ENCODE results near the gene WWTR1.
A peak's percentile ranks its signal among the peaks of the same experiment; 100 is the strongest.

WWTR1 gene

GRCh38 chr3:149654188-149654601, 3.6 kb downstream of the WWTR1 start:
- DNase-seq (ENCODE audit: low spot score) = no peak

- no peak for DNase-seq (ENCODE audit: low spot score)
Measured at GRCh38 chr3:149653564-149653963, 4.3 kb downstream of the WWTR1 start.

- no peak for DNase-seq (ENCODE audit: low spot score)
Measured at GRCh38 chr3:149653136-149653535, 4.7 kb downstream of the WWTR1 start.

DNA sequence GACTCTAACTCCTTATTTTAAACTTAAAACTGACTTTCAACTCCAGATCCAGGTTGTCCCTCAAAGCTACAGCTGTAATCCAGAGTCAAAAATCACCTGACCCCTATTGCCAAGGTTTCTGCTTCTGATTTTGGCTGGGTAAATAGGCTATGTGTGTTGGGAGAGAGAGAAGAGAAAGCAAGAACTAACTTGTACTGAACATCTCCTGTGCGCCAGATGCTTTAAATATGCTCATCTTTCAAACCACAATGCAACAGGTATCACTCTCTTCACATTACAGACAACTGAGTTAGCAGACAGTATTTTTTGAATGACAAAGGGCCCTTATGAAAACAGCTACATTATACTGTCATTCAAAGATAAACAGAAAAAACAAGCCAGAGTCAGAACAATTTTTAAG, 7.0 kb downstream of the WWTR1 start:
- no peak for DNase-seq (ENCODE audit: low spot score)

- DNase-seq (ENCODE audit: low spot score) = no peak
Measured at GRCh38 chr3:149648525-149648924, 9.3 kb downstream of the WWTR1 start.

DNA sequence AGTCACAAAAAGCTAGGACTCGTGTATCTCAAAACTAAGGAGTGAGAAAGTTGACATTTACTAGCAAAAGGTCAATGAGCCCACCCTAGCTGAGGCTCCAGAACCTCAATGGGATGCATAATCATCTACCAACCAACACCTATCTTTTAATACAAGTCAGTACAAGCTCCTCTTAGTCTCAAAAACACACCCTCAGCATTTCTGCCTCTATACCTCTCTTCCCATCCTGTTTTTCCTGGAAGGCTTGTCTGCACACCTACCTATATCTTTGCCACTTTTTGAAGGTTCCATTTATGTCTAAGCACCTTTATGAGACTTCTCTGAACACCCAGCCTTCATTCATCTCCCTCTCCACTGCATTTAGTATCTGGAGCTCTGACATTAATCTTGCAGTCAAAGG, 10.0 kb downstream of the WWTR1 start:
- DNase-seq (ENCODE audit: low spot score) = no peak

DNA sequence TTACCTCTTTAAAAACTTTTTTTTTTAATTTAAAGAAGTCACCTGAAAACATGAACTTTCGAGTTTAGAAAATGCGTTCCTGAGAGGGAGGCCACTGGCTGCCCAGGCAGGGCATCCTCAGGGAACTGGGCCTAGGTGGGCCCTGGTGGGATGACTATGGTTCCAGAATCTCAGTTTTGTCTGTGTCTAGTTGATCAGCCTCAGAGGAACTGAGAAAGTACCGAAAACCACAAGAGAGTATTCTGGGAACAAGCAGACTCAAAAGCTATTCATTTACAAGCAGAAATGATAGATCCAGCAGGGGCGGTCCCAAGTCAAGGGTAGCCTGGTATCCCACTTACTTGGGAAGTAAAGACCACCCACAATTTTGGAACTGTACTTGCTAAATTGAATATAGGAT, 10.5 kb downstream of the WWTR1 start:
- DNase-seq (ENCODE audit: low spot score) = no peak

GRCh38 chr3:149646181-149646766, 11.6 kb downstream of the WWTR1 start:
- DNase-seq (ENCODE audit: low spot score) = peak; percentile 61

DNA sequence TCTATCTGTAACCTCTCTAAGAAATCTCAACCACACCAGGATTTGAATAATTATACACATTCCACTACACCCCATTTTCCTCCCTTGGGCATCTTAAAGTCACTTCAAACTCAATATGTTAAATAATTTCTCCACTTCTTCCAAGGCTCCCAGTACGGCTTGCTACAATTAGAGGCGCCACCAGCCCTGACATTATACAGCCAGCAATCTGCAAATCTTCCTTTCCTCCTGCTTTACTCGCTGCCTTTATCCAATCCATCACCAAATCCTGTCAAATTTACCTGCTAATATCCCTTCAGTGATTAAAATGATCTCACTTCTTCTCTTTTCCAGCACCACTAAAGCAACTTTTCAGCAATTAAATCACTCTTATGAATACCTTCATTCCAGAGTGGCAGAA, 13.9 kb downstream of the WWTR1 start:
- DNase-seq (ENCODE audit: low spot score) = no peak

GRCh38 chr3:149643482-149643798, 14.4 kb downstream of the WWTR1 start:
- DNase-seq (ENCODE audit: low spot score) = no peak

DNA sequence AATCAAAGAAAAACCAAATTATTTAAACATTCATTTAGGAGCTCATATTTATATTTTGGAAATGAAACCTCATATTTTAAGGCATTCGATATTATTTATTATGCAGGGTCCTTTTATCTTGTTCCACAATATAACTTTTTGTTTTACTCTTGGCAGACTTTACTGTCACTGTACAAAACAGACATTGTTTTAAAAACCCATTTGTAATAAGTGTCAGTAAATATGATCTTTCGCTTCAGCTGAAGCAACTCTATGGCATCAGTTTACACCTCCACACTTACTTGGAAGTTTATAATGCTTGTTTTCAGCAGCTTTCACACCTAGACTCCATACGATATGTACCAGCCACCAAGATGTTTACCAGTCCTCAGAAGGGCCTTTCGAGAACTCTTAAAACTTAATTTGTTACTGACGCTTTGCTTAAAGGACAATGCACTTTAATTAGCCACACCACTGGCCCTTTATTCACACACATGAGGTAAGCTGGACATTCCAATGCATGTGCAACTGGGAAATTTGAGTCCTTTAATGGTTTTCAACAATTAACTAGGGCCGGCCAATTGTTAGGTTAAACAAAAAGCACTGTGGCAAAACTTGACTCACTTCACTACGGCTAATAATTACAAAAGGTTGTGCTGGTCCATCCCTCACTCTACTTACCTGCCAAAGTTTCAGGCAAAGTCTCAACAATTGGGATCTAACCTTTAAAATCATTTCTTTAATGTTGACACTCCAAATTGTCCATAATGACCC, 16.7 kb downstream of the WWTR1 start:
- DNase-seq (ENCODE audit: low spot score) = no peak

DNA sequence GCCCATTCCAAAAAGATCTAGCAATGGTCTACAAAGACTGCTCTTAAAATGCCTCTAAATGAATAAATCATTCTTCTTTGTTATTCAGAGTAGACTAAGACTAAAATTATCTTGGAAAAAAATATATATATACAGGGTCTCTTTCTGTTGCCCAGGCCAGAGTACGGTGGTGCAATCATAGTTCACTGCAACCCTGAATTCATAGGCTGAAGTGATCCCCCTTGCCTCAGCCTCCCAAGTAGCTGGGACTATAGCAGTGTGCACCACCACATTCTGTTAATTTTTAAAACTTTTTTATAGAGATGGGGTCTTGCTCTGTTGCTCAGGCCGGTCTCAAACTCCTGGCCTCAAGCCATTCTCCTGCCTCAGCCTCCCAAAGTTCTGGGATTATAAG, 18.7 kb downstream of the WWTR1 start:
- no peak for DNase-seq (ENCODE audit: low spot score)

DNA sequence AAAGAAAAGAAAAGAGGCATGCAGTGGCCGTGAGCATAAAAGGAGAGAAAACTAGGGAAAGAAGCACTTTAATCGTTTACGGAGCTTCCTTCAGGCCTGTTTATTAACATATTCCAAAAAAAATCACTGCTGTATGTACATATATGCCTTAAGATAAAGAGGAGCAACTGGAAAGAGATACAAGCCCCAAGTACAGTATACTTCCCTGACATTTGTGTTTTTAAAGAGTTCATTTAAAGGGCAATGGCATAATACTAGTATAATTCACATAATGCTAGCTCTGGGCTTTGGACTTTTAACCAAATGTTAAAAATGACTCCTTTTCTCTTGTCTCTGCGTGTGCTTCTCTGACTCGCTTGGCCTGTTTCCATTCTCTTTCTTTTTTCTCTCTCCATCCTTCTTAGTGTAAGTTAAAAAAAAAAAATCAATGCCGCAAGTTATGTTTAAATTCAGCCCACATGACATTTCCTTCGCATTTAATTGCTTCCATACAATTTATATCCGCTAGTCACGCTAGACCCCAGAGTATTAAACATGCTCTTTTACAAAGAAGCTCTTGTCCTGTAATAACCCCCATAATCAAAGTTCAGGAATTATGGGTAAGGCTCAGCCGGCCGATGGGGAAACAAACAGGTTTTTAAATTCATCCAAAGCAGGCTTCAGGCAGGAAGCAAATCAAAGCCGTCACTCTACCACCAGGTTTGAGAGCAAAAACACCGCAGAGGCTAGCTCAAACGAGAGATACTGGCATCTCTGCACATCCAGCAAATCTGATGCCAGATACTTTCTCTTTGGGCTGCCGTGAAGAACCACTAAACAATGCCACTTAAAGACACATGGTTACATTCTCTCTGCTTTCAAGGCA, 19.4 kb downstream of the WWTR1 start:
- DNase-seq (ENCODE audit: low spot score) = peak; percentile 21

DNA sequence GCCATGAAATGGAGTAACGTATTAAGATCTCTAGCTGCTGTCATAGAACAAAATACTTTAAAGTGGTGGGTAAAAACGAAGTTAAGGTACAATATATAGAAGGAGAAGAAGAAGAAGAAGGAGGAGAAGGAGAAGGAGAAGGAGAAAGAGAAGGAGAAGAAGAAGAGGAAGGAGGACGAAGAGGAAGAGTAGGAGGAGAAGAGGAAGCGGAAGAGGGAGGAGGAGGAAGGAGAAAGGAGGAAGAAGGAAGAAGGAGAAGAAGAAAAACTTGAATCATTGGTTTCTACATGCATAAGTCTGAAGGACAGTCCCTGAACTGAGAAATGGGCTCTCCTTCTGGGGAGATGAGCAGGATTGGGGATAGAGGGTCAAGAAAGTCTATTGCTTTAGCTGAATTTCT, 22.4 kb downstream of the WWTR1 start:
- DNase-seq (ENCODE audit: low spot score) = no peak

GRCh38 chr3:149634573-149634972, 23.3 kb downstream of the WWTR1 start:
- DNase-seq (ENCODE audit: low spot score) = no peak

DNA sequence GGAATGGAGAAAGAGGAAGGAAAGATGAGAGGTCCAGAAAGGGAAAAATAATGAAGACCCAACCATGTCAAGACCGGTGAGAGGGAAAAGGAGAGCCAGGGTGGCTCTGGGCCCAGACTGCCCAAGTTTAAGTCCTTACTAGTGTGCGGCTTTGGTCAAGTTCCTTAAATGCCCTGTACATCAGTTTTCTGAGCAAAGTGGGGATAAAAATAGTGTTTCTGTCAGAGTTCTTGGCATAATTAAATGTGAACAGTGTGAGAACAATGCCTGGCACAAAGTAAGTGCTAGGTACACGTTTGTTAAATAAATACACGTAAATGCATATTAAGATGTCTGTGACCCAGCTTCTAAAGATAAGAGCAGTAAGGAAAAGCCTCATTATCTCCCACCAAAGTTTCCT, 23.8 kb downstream of the WWTR1 start:
- no peak for DNase-seq (ENCODE audit: low spot score)

GRCh38 chr3:149632225-149632624, 25.6 kb downstream of the WWTR1 start:
- DNase-seq (ENCODE audit: low spot score) = no peak

GRCh38 chr3:149630806-149631205, 27.0 kb downstream of the WWTR1 start:
- DNase-seq (ENCODE audit: low spot score) = no peak

GRCh38 chr3:149628957-149629670, 28.7 kb downstream of the WWTR1 start:
- DNase-seq (ENCODE audit: low spot score) = no peak

- no peak for DNase-seq (ENCODE audit: low spot score)
Measured at GRCh38 chr3:149626671-149627070, 31.2 kb downstream of the WWTR1 start.

DNA sequence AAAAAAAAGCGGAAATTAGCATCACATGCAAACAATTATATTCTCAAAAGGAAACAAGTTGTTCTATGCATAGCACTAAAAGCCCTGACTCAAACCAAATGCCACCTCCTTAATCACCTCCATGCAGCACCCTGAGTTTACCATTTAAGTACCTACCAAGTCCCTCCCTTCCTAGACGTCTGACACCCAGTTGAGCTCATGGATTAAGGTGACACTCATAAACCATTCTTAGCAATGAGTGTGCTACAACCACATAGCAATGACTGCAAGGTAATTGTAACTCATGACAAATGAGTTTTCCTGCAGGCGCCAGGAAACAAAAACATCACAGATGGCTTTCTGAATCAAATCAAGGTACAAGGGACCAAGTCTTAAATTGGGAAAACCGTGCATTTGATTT, 32.0 kb downstream of the WWTR1 start:
- DNase-seq (ENCODE audit: low spot score) = no peak

GRCh38 chr3:149623824-149624223, 34.0 kb downstream of the WWTR1 start:
- no peak for DNase-seq (ENCODE audit: low spot score)
